Prostate gland (tissue), 2 donors: Measurements from ENCODE around the gene SLC39A11. TPM values are rescaled to one million over a fixed set of nuclear protein-coding genes. Genes with fewer than 3 reads are reported as not detected.

Experiments
- DNase-seq: peaks from one replicate; pipeline ENCODE4 v3.0.0-alpha.2; 2019; ENCODE audit warnings: low spot score
- H3K27ac ChIP-seq, 2 donors: fragments of 200-600 bp; sonication (generic); 2 replicates each; pipeline ENCODE4 v1.5.1; 2017 to 2019
- H3K27me3 ChIP-seq: fragments of 200-600 bp; sonication (generic); replicated peaks from 2 replicates; pipeline ENCODE4 v1.5.1; 2019; ENCODE audit not compliant: insufficient read depth
- H3K36me3 ChIP-seq, 2 donors: fragments of 200-600 bp; sonication (generic); 1 replicate in 1 of 2; 2 replicates in 1 of 2; pipeline versions ENCODE4 v1.5.1 to v1.8.1; 2017 to 2019
- H3K4me1 ChIP-seq: fragments of 200-600 bp; sonication (generic); replicated peaks from 2 replicates; pipeline ENCODE4 v1.5.1; 2019
- H3K4me3 ChIP-seq, 2 donors: fragments of 200-600 bp; sonication (generic); 2 replicates each; pipeline ENCODE4 v1.5.1; 2017 to 2019
- H3K9me3 ChIP-seq: fragments of 200-600 bp; sonication (generic); 2 replicates; pipeline ENCODE4 v1.5.1; 2017
- POLR2A ChIP-seq: fragments of 450-650 bp; IDR thresholded peaks from one replicate; pipeline ENCODE4 v1.6.1; 2016; ENCODE audit warnings: antibody characterized with exemption, mild to moderate bottlenecking
- POLR2AphosphoS5 ChIP-seq: sonication (generic); formaldehyde crosslinking; IDR thresholded peaks from one replicate; pipeline ENCODE4 v1.6.1; 2017; ENCODE audit warnings: antibody characterized with exemption
- WGBS: methylation state at CpG from one replicate; pipeline ENCODE4 v1.1.5; 2018; 5-methylcytosine and 5-hydroxymethylcytosine counted together
- intact Hi-C: fragments of 100-400 bp; cut with DNase I; formaldehyde crosslinking; loops from one replicate; pipeline ENCODE4 v1.14.2; 2022
- total RNA-seq, 2 donors: library from RNA; depleted of rRNA; stranded (reverse); fragments of >200 nt; gene quantifications; one replicate each; pipeline ENCODE4 v1.1.0, GENCODE V29; 2016
- TF ChIP-seq, protein P1 (sequence below), 4 experiments: fragments of 200-600 bp in 2 of 4; fragments of 450-650 bp in 2 of 4; sonication (generic) in 2 of 4; IDR thresholded peaks; 1 replicate in 3 of 4; 2 replicates in 1 of 4; pipeline ENCODE4 v1.5.1; 2016 to 2019; ENCODE audit warnings: antibody characterized with exemption in 4 of 4, mild to moderate bottlenecking in 2 of 4, moderate library complexity in 2 of 4

Gene SLC39A11
- total RNA-seq, 2 donors from 2014 or later: 15.1 to 29.7 TPM

DNA sequence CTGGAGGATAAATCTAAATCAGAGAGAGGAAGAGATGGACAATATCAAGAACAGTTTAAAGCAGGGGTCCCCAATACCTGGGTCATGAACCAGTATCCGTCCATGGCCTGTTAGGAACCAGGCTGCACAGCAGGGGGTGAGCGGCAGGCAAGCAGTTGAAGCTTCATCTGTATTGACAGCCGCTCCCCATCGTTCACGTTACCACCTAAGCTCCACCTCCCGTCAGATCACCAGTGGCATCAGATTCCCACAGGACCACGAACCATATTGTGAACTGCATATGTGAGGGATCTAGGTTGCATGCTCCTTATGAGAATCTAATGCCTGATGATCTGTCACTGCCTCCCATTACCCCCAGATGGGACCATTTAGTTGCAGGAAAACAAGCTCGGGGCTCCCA lies 226.5 kb downstream of the SLC39A11 start:
- 95% methylated on average over 8 of the region's 8 CpGs for WGBS
- TF ChIP-seq POLR2AphosphoS5 (no peak), POLR2A (no peak)
- TF ChIP-seq, protein P1, sequence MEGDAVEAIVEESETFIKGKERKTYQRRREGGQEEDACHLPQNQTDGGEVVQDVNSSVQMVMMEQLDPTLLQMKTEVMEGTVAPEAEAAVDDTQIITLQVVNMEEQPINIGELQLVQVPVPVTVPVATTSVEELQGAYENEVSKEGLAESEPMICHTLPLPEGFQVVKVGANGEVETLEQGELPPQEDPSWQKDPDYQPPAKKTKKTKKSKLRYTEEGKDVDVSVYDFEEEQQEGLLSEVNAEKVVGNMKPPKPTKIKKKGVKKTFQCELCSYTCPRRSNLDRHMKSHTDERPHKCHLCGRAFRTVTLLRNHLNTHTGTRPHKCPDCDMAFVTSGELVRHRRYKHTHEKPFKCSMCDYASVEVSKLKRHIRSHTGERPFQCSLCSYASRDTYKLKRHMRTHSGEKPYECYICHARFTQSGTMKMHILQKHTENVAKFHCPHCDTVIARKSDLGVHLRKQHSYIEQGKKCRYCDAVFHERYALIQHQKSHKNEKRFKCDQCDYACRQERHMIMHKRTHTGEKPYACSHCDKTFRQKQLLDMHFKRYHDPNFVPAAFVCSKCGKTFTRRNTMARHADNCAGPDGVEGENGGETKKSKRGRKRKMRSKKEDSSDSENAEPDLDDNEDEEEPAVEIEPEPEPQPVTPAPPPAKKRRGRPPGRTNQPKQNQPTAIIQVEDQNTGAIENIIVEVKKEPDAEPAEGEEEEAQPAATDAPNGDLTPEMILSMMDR (IDR thresholded peaks at IDR 0.05): no peak
- H3K27ac ChIP-seq: no peak overlapping the region

DNA sequence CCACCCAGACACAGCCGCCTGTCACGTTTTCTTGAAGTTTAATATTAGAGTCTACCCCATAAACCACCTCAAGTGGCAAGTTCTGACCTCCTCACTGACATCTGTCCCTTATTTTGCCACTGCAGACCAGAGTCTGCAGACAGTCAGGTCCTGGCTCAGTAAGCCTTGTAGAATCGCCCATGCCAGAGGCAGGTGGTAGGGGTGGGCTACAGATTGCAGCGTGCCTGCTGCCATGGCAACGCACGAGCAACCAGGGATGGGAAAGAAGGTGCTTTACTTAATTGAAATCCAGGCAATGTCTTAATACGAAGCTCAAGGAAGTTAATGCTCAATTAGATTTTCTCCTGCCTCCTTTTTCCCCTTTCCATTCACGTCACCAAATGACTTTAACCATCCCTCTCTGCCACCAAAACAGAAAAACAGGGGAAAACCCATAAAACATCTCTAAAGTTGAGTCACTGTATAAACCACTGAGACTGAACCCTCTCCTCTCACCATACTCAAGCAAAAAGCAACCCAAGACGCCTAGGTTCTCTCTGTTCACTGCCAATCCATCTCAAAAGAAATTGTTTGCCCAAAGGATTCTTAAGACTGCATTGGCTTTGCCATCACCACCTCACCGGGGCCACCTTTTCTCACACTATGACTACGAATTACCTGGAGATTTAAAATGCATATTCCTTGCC lies 228.8 kb downstream of the SLC39A11 start:
- no peak for TF ChIP-seq POLR2A
- TF ChIP-seq, protein P1 (IDR thresholded peaks at IDR 0.05): no peak
- TF ChIP-seq POLR2AphosphoS5: no peak
- DNase-seq: no peak
- H3K4me3 ChIP-seq: no peak overlapping the region
- H3K36me3 ChIP-seq: no peaks in the 10 kb centered on the region
- 93% methylated on average over 11 of the region's 11 CpGs for WGBS
- no peaks in the 10 kb centered on the region for H3K9me3 ChIP-seq
- H3K4me1 ChIP-seq: no peaks in the 10 kb centered on the region
- intact Hi-C loops: no loop called here
- H3K27ac ChIP-seq: no peak overlapping the region
- H3K27me3 ChIP-seq: no peaks in the 10 kb centered on the region

More for the DNA sequence above, 226.5 kb downstream of the SLC39A11 start:
- intact Hi-C loops: no loop called here
- Histone ChIP-seq H3K4me3 (no peak overlapping the region), H3K4me1 (no peaks in the 10 kb centered on the region), H3K9me3 (no peaks in the 10 kb centered on the region), H3K27me3 (no peaks in the 10 kb centered on the region), H3K36me3 (no peaks in the 10 kb centered on the region)
- DNase-seq: no peak

DNA sequence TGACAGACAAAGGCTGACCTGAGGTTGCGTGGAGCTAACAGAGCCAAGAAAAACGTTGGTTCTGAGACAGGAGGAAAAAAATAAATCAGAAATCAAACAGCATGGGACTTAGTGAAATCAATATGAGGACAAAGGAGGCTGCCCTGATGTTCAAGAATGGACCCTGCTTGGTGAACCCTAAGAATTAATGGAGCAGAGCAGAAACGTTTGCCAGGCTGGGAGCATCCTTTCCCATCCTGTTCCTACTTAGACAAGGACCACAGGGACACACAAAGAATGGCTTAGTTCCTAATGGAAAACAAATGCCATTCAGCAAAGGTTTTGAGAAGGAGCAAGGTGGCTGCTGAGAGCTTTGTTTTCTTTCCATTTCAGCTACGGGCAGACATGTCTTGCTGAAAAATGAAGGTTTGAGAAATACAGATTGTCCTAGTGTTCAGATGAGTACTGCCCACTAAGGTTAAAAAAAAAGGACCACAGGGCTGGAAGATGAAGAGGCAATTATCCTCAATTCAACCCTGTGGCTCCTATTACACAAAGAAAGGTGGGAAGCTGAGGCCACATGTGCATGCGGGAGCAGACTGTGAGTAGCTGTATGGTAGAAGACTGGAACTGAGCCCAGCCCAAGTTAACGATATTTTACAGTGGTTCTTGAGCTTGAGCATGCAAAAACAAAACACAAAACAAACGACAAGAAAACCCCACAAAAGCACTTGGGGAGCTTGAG lies 230.1 kb downstream of the SLC39A11 start:
- no peak for DNase-seq
- no peak overlapping the region for H3K4me3 ChIP-seq
- H3K27ac ChIP-seq: no peak overlapping the region
- H3K36me3 ChIP-seq: no peaks in the 10 kb centered on the region
- no peak for TF ChIP-seq POLR2AphosphoS5
- TF ChIP-seq, protein P1 (IDR thresholded peaks at IDR 0.05): no peak
- TF ChIP-seq POLR2A: no peak
- WGBS: 58% methylated on average over 7 of the region's 7 CpGs
- H3K27me3 ChIP-seq: no peaks in the 10 kb centered on the region
- H3K4me1 ChIP-seq: no peaks in the 10 kb centered on the region
- intact Hi-C loops: no loop called here
- no peaks in the 10 kb centered on the region for H3K9me3 ChIP-seq

DNA sequence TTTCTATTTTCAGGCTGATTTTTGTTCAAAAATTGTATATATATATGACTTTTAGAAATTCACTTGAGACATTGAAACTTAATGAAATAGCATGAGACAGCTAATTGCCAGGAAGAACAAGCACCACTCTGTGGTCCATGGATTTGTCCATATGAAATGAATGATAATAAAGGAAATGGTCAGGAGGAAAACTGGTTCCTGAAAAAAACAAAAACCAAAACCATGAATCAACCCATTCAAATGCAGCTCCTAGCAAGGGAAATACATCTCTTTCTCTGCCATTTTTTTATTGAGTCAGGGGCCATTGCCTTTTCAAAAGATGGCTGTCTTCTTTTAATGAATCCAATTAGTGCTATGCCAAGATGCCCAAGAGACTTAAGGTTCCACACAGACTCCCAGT lies 230.7 kb downstream of the SLC39A11 start:
- TF ChIP-seq POLR2AphosphoS5: no peak
- TF ChIP-seq, protein P1 (IDR thresholded peaks at IDR 0.05): no peak
- TF ChIP-seq POLR2A: no peak
- Histone ChIP-seq H3K4me3 (no peak overlapping the region), H3K9me3 (no peaks in the 10 kb centered on the region), H3K4me1 (no peaks in the 10 kb centered on the region), H3K27me3 (no peaks in the 10 kb centered on the region), H3K36me3 (no peaks in the 10 kb centered on the region), H3K27ac (no peak overlapping the region)
- intact Hi-C loops: no loop called here
- DNase-seq: no peak

DNA sequence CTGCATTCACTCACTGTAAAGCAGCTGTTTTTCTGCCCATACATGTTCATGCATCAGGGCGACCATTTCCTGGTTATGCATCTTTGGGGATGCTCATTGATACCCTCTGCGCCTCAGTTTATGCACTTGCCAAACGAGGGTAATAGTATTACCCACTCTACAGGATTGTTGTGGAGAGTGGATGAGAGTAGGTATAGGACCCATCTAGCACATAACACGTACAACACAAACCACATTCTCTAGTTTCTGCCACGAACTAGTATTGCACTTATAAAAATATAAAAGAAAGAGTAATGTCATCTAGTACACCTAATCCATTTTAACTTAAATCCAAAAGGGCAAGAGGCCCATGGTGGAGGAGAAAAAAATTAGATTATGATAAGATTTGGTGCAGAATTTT lies 231.7 kb downstream of the SLC39A11 start:
- intact Hi-C loops: no loop called here
- WGBS: 95% methylated on average over 5 of the region's 5 CpGs
- Histone ChIP-seq H3K27me3 (no peaks in the 10 kb centered on the region), H3K36me3 (no peaks in the 10 kb centered on the region), H3K27ac (no peak overlapping the region), H3K4me3 (no peak overlapping the region), H3K4me1 (no peaks in the 10 kb centered on the region), H3K9me3 (no peaks in the 10 kb centered on the region)
- no peak for DNase-seq
- TF ChIP-seq POLR2AphosphoS5: no peak
- TF ChIP-seq, protein P1 (IDR thresholded peaks at IDR 0.05): no peak
- no peak for TF ChIP-seq POLR2A
